Measurements from ENCODE around the gene SCN3A. TPM values are rescaled to one million over a fixed set of nuclear protein-coding genes. Genes with fewer than 3 reads are reported as not detected.

The SCN3A gene
- total RNA-seq, 1 donor from 2014 or later, result 0.30 TPM

GRCh38 chr2:165205865-165206264, 2.0 kb upstream of the SCN3A start:
- Mint-ChIP-seq H3K36me3 (ENCODE audit: low read depth) (peaks cover 1% of the 10 kb centered on the region), H3K27me3 (ENCODE audit: low read depth) (peaks cover 5% of the 10 kb centered on the region), H3K4me1 (ENCODE audit: low read depth) (peaks cover 3% of the 10 kb centered on the region), H3K27ac (ENCODE audit: unreplicated experiment) (no peak overlapping the region), H3K4me3 (ENCODE audit: unreplicated experiment) (no peak overlapping the region), H3K9me3 (ENCODE audit: low read depth) (peaks cover 3% of the 10 kb centered on the region)
- no peak for DNase-seq (ENCODE audit: low spot score)
- TF ChIP-seq, protein P1, sequence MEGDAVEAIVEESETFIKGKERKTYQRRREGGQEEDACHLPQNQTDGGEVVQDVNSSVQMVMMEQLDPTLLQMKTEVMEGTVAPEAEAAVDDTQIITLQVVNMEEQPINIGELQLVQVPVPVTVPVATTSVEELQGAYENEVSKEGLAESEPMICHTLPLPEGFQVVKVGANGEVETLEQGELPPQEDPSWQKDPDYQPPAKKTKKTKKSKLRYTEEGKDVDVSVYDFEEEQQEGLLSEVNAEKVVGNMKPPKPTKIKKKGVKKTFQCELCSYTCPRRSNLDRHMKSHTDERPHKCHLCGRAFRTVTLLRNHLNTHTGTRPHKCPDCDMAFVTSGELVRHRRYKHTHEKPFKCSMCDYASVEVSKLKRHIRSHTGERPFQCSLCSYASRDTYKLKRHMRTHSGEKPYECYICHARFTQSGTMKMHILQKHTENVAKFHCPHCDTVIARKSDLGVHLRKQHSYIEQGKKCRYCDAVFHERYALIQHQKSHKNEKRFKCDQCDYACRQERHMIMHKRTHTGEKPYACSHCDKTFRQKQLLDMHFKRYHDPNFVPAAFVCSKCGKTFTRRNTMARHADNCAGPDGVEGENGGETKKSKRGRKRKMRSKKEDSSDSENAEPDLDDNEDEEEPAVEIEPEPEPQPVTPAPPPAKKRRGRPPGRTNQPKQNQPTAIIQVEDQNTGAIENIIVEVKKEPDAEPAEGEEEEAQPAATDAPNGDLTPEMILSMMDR (IDR thresholded peaks at IDR 0.05), result no peak

- TF ChIP-seq, protein P1 (IDR thresholded peaks at IDR 0.05), result no peak
Measured at GRCh38 chr2:165202239-165202638, 1.6 kb downstream of the SCN3A start.

GRCh38 chr2:165198181-165198580, 5.7 kb downstream of the SCN3A start:
- Mint-ChIP-seq H3K4me3 (ENCODE audit: unreplicated experiment) (no peak overlapping the region), H3K27ac (ENCODE audit: unreplicated experiment) (no peak overlapping the region), H3K9me3 (ENCODE audit: low read depth) (no peaks in the 10 kb centered on the region)

More at GRCh38 chr2:165202239-165202638, 1.6 kb downstream of the SCN3A start:
- Mint-ChIP-seq H3K36me3 (ENCODE audit: low read depth) (peaks cover 1% of the 10 kb centered on the region), H3K9me3 (ENCODE audit: low read depth) (peaks cover 3% of the 10 kb centered on the region), H3K27ac (ENCODE audit: unreplicated experiment) (no peak overlapping the region), H3K4me1 (ENCODE audit: low read depth) (peaks cover 3% of the 10 kb centered on the region), H3K4me3 (ENCODE audit: unreplicated experiment) (no peak overlapping the region), H3K27me3 (ENCODE audit: low read depth) (peaks cover 5% of the 10 kb centered on the region)
- DNase-seq (ENCODE audit: low spot score), result no peak

GRCh38 chr2:165197346-165197745, 6.5 kb downstream of the SCN3A start:
- no peaks in the 10 kb centered on the region for H3K9me3 Mint-ChIP-seq (ENCODE audit: low read depth)
- H3K27ac Mint-ChIP-seq (ENCODE audit: unreplicated experiment), result no peak overlapping the region
- H3K27me3 Mint-ChIP-seq (ENCODE audit: low read depth), result peaks cover 4% of the 10 kb centered on the region
- H3K4me3 Mint-ChIP-seq (ENCODE audit: unreplicated experiment), result no peak overlapping the region
- TF ChIP-seq, protein P1 (IDR thresholded peaks at IDR 0.05), result no peak
- H3K36me3 Mint-ChIP-seq (ENCODE audit: low read depth), result no peaks in the 10 kb centered on the region
- DNase-seq (ENCODE audit: low spot score), result no peak
- H3K4me1 Mint-ChIP-seq (ENCODE audit: low read depth), result no peaks in the 10 kb centered on the region

More at GRCh38 chr2:165198181-165198580, 5.7 kb downstream of the SCN3A start:
- Mint-ChIP-seq H3K36me3 (ENCODE audit: low read depth) (no peaks in the 10 kb centered on the region), H3K4me1 (ENCODE audit: low read depth) (no peaks in the 10 kb centered on the region), H3K27me3 (ENCODE audit: low read depth) (peaks cover 4% of the 10 kb centered on the region)
- no peak for DNase-seq (ENCODE audit: low spot score)
- TF ChIP-seq, protein P1 (IDR thresholded peaks at IDR 0.05), result no peak

DNA sequence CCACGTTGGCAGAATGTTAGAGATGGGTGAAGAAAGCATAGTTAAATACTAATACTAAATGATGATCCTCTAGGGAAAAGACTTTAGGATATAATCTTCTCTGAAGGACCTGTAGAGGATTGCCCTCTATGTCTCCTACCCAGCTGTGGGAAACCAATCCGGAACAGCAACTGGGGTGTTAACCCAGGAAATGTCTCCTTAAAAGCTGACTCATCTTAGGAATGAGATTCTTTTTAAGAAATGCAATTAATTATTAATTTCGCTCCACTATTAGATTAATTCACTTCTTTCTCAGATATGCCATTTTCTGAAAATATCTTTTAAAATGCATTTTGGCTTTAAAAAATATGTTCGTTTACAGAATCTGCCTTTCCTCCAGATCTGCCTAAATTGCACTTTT, 7.4 kb downstream of the SCN3A start:
- no peak overlapping the region for H3K4me3 Mint-ChIP-seq (ENCODE audit: unreplicated experiment)
- no peaks in the 10 kb centered on the region for H3K4me1 Mint-ChIP-seq (ENCODE audit: low read depth)
- H3K36me3 Mint-ChIP-seq (ENCODE audit: low read depth), result no peaks in the 10 kb centered on the region
- H3K9me3 Mint-ChIP-seq (ENCODE audit: low read depth), result no peaks in the 10 kb centered on the region
- TF ChIP-seq, protein P1 (IDR thresholded peaks at IDR 0.05), result no peak
- DNase-seq (ENCODE audit: low spot score), result no peak
- H3K27me3 Mint-ChIP-seq (ENCODE audit: low read depth), result peaks cover 5% of the 10 kb centered on the region
- H3K27ac Mint-ChIP-seq (ENCODE audit: unreplicated experiment), result no peak overlapping the region

Measured in chondrocyte (in vitro differentiated cells).